HG02943 (cell line): ENCODE data around the gene SLC27A1.
"Not testable (repeated sequence)": the region's sequence is repeated elsewhere in the genome, so short reads cannot be mapped to it uniquely, and the experiment has no call there.

ENCODE experiments used
- ATAC-seq: cut with Tn5 transposase; IDR thresholded peaks from one replicate; pipeline ENCODE4 v1.9.1; 2021; ENCODE audit warnings: mild to moderate bottlenecking, low read depth, moderate library complexity; ENCODE audit not compliant: unreplicated experiment

SLC27A1 gene

GRCh38 chr19:17483605-17484002 lies 13.3 kb downstream of the SLC27A1 start:
- no peak for ATAC-seq

GRCh38 chr19:17484520-17485185 lies 14.3 kb downstream of the SLC27A1 start:
- ATAC-seq: no peak

GRCh38 chr19:17486545-17487240 lies 16.4 kb downstream of the SLC27A1 start:
- ATAC-seq: no peak

- ATAC-seq: no peak
These were observed 17.2 kb downstream of the SLC27A1 start for GRCh38 chr19:17487284-17488121.

- no peak for ATAC-seq
These were observed 18.5 kb downstream of the SLC27A1 start for GRCh38 chr19:17488593-17489391.

- ATAC-seq: no peak
These were observed 19.2 kb downstream of the SLC27A1 start for GRCh38 chr19:17489392-17490030.

- ATAC-seq: no peak
These were observed 20.1 kb downstream of the SLC27A1 start for GRCh38 chr19:17490411-17490810.

GRCh38 chr19:17491287-17491686 lies 21.0 kb downstream of the SLC27A1 start:
- no peak for ATAC-seq

- no peak for ATAC-seq
These were observed 25.4 kb downstream of the SLC27A1 start for GRCh38 chr19:17495639-17496296.

- ATAC-seq: no peak
These were observed 26.1 kb downstream of the SLC27A1 start for GRCh38 chr19:17496337-17496997.

- no peak for ATAC-seq
These were observed 26.9 kb downstream of the SLC27A1 start for GRCh38 chr19:17497149-17497798.

GRCh38 chr19:17499025-17499424 lies 28.7 kb downstream of the SLC27A1 start:
- ATAC-seq: not testable (repeated sequence)

GRCh38 chr19:17499648-17500446 lies 29.5 kb downstream of the SLC27A1 start:
- ATAC-seq: no peak

- ATAC-seq: no peak
These were observed 30.3 kb downstream of the SLC27A1 start for GRCh38 chr19:17500447-17501198.

GRCh38 chr19:17503240-17503639 lies 32.9 kb downstream of the SLC27A1 start:
- no peak for ATAC-seq

- ATAC-seq: no peak
These were observed 33.7 kb downstream of the SLC27A1 start for GRCh38 chr19:17504030-17504429.

GRCh38 chr19:17504456-17504855 lies 34.1 kb downstream of the SLC27A1 start:
- no peak for ATAC-seq
